ENCODE data around the gene ENOX1. TPM values are rescaled to one million over a fixed set of nuclear protein-coding genes. Genes with fewer than 3 reads are reported as not detected.

ENOX1 gene
- total RNA-seq, 1 donor from 2014 or later = 2.5 TPM

GRCh38 chr13:43221611-43222010 lies 565.2 kb downstream of the ENOX1 start:
- H3K27ac Mint-ChIP-seq = no peak overlapping the region
- H3K36me3 Mint-ChIP-seq (ENCODE audit: insufficient read depth) = no peaks in the 10 kb centered on the region
- no peaks in the 10 kb centered on the region for H3K9me3 Mint-ChIP-seq (ENCODE audit: low read depth)
- no peak for DNase-seq (ENCODE audit: low spot score, unreplicated experiment)
- no peaks in the 10 kb centered on the region for H3K27me3 Mint-ChIP-seq
- H3K4me1 Mint-ChIP-seq (ENCODE audit: low read depth) = peaks cover 19% of the 10 kb centered on the region
- TF ChIP-seq, protein P1, sequence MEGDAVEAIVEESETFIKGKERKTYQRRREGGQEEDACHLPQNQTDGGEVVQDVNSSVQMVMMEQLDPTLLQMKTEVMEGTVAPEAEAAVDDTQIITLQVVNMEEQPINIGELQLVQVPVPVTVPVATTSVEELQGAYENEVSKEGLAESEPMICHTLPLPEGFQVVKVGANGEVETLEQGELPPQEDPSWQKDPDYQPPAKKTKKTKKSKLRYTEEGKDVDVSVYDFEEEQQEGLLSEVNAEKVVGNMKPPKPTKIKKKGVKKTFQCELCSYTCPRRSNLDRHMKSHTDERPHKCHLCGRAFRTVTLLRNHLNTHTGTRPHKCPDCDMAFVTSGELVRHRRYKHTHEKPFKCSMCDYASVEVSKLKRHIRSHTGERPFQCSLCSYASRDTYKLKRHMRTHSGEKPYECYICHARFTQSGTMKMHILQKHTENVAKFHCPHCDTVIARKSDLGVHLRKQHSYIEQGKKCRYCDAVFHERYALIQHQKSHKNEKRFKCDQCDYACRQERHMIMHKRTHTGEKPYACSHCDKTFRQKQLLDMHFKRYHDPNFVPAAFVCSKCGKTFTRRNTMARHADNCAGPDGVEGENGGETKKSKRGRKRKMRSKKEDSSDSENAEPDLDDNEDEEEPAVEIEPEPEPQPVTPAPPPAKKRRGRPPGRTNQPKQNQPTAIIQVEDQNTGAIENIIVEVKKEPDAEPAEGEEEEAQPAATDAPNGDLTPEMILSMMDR (IDR thresholded peaks at IDR 0.05; ENCODE audit: unreplicated experiment) = no peak
- no peak overlapping the region for H3K4me3 Mint-ChIP-seq (ENCODE audit: low read depth)

DNA sequence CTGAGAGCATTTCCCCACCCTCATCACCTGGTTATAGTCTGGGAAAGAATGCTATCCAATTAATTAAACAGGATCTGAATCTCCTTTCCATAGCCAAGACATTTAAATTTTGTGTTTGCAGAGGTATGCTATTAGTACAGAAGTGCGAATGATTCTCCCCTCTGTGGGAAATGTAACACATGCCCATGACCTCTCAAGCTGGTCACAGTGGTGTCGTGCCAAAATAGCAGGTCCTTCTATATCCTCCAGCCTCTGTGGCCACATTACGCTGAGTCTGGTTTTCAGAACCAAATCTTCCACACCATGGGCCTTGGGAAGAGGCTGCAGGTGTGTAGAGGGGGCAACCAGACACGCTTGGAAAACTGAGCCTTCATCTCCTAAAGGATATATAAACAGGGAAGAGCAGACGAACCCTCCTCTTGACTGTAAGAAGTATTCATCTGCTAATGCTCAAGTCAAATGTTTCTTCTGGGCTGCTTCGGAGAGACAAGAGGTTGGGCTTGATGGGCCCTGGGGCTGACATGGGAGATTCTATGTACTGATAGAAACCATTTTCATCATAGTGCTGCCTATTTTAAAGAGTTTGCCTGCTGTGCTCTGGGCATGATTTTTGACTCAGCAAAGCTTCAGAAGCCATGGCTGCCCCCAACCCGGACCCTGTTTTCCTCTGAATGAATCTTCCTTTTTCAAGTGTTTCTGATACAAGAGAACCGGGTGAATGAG lies 565.7 kb downstream of the ENOX1 start:
- no peak for DNase-seq (ENCODE audit: low spot score, unreplicated experiment)
- Mint-ChIP-seq H3K4me3 (ENCODE audit: low read depth) (no peak overlapping the region), H3K4me1 (ENCODE audit: low read depth) (peaks cover 19% of the 10 kb centered on the region), H3K27ac (no peak overlapping the region), H3K27me3 (no peaks in the 10 kb centered on the region), H3K9me3 (ENCODE audit: low read depth) (no peaks in the 10 kb centered on the region), H3K36me3 (ENCODE audit: insufficient read depth) (no peaks in the 10 kb centered on the region)
- TF ChIP-seq, protein P1 (IDR thresholded peaks at IDR 0.05; ENCODE audit: unreplicated experiment) = no peak

- Mint-ChIP-seq H3K4me3 (ENCODE audit: low read depth) (no peak overlapping the region), H3K27ac (no peak overlapping the region), H3K27me3 (no peaks in the 10 kb centered on the region), H3K36me3 (ENCODE audit: insufficient read depth) (no peaks in the 10 kb centered on the region), H3K9me3 (ENCODE audit: low read depth) (no peaks in the 10 kb centered on the region), H3K4me1 (ENCODE audit: low read depth) (no peaks in the 10 kb centered on the region)
- TF ChIP-seq, protein P1 (IDR thresholded peaks at IDR 0.05; ENCODE audit: unreplicated experiment) = no peak
- no peak for DNase-seq (ENCODE audit: low spot score, unreplicated experiment)
Measured at GRCh38 chr13:43214124-43214523, 572.6 kb downstream of the ENOX1 start.

DNA sequence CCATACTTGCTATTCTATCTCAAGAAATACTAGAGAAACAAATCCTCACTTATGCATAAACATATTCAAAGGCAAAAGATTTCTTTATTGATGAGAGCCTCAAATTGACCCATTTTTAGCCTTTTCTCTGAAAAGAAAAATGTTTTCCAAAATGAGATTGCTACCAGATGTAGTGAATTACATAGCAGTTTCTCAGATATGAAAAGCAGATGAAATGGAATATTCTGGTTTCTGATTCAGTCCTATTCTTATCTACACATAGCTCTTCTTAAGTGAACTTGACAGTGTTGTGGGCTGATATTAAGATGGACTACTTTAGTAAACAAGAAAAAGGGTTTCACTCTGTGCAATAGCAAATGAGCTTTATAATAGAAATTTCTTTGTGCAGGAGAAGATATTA lies 579.9 kb downstream of the ENOX1 start:
- H3K36me3 Mint-ChIP-seq (ENCODE audit: insufficient read depth) = no peaks in the 10 kb centered on the region
- no peaks in the 10 kb centered on the region for H3K27me3 Mint-ChIP-seq
- no peak overlapping the region for H3K4me3 Mint-ChIP-seq (ENCODE audit: low read depth)
- TF ChIP-seq, protein P1 (IDR thresholded peaks at IDR 0.05; ENCODE audit: unreplicated experiment) = no peak
- H3K4me1 Mint-ChIP-seq (ENCODE audit: low read depth) = no peaks in the 10 kb centered on the region
- H3K27ac Mint-ChIP-seq = no peak overlapping the region
- peaks cover 7% of the 10 kb centered on the region for H3K9me3 Mint-ChIP-seq (ENCODE audit: low read depth)
- no peak for DNase-seq (ENCODE audit: low spot score, unreplicated experiment)

DNA sequence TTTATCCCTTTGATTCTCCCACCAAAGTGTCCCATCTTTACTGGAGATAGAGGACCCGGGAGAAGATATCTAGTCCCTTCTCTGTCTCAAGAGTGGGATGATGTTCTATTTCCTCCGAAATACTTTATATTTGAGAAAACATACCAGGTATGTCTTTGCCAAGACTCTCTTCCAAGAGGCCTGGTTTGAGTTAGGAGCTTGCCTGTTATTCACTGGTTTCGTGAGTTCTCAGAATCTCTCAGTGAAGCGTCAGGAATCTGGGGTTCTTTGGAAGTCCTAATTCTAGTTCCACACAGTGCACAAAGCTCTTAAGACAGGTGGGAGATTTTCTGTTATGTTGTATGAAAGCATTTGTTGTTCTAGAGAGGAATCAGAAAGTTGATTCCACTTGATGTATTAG lies 581.4 kb downstream of the ENOX1 start:
- Mint-ChIP-seq H3K9me3 (ENCODE audit: low read depth) (peaks cover 7% of the 10 kb centered on the region), H3K4me1 (ENCODE audit: low read depth) (peaks cover 1% of the 10 kb centered on the region), H3K27me3 (no peaks in the 10 kb centered on the region), H3K36me3 (ENCODE audit: insufficient read depth) (no peaks in the 10 kb centered on the region), H3K4me3 (ENCODE audit: low read depth) (no peak overlapping the region), H3K27ac (no peak overlapping the region)
- no peak for DNase-seq (ENCODE audit: low spot score, unreplicated experiment)
- TF ChIP-seq, protein P1 (IDR thresholded peaks at IDR 0.05; ENCODE audit: unreplicated experiment) = no peak
